HG02885 (cell line): Measurements from ENCODE around the gene EXOSC5.
"Not testable (repeated sequence)": the region's sequence is repeated elsewhere in the genome, so short reads cannot be mapped to it uniquely, and the experiment has no call there.

Experiments
- ATAC-seq: cut with Tn5 transposase; IDR thresholded peaks from one replicate; pipeline ENCODE4 v1.9.1; 2021; ENCODE audit warnings: mild to moderate bottlenecking; ENCODE audit not compliant: unreplicated experiment, poor library complexity

EXOSC5 gene

GRCh38 chr19:41397086-41398049 lies at the start of gene EXOSC5, which contains the start of gene BCKDHA:
Gene EXOSC5, minus strand, starts transcription at chr19:41397359. Its CDS starts 31 bp downstream, at chr19:41397328.
Gene BCKDHA, plus strand, starts transcription at chr19:41397818. Its CDS starts 10 bp downstream, at chr19:41397828.
- peak; percentile 89 for ATAC-seq

DNA sequence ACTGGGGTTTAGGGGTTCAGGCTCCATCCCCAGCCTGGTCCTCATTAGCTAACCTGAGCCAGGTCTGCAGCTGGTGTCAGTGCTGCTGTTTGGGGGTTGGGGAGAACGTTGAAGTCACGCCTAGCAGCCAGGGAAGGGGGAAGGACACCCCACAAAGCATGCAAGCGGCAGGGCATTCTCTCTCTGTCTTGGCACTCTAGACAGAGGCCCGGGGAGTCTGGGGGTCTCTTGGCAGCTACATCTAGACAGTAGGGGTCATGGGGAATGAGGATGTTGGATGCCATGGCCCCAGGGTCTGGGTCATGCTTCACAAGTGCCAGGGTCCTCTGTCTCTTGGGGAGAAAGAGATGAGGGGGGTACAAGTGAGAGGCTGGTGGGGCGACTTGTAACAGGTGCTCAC lies 48.4 kb upstream of the EXOSC5 start:
- no peak for ATAC-seq

- no peak for ATAC-seq
Observed at GRCh38 chr19:41443813-41444455, 46.8 kb upstream of the EXOSC5 start.

DNA sequence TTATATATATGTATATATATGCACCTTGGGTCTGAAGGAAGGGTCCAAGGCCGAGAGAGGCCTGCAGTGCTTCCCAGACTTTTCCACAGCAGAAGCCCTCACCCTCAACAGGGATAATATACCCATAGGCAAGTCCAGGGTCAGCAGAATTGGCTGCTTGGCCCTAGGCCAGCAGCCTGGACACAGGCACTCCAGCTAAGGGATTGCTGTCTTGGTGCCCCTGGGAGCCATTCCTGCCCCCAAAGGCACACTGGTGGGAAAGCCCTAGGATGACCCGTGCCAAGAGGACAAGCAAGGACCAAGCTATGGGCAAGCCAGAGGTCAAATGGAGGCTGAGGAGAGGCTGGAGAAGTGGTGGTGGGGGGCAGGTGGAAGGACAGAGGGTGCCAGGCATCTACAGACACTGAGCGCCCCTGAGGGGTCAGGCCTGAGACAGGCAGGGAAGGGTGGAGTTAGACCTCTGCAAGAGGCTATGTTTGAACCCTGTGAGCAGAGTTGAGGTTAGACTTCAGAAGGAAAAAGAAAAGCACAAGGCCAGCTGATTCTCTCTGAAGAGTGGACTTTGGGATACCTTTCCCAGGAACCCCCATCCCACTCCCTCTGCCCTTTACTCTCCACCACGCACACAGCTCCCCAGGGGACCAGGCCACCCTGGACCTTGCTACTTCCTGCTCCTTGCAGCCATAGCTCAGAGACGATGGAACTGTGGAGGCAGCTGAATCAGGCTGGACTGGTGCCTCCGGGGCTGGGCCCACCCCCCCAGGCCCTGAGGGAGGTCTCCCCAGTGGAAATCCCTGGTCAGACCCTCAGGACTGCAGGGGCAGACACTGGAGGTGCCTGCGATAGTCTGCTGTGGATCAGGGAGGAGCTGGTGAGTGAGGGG lies 45.6 kb upstream of the EXOSC5 start, which contains the start of gene ERICH4:
Gene ERICH4, plus strand, starts transcription at position 684 of the 883 bp plus-strand sequence. Its CDS starts 14 bp downstream, at position 698.
- no peak for ATAC-seq

- no peak for ATAC-seq
Observed at GRCh38 chr19:41441321-41441945, 44.3 kb upstream of the EXOSC5 start.

DNA sequence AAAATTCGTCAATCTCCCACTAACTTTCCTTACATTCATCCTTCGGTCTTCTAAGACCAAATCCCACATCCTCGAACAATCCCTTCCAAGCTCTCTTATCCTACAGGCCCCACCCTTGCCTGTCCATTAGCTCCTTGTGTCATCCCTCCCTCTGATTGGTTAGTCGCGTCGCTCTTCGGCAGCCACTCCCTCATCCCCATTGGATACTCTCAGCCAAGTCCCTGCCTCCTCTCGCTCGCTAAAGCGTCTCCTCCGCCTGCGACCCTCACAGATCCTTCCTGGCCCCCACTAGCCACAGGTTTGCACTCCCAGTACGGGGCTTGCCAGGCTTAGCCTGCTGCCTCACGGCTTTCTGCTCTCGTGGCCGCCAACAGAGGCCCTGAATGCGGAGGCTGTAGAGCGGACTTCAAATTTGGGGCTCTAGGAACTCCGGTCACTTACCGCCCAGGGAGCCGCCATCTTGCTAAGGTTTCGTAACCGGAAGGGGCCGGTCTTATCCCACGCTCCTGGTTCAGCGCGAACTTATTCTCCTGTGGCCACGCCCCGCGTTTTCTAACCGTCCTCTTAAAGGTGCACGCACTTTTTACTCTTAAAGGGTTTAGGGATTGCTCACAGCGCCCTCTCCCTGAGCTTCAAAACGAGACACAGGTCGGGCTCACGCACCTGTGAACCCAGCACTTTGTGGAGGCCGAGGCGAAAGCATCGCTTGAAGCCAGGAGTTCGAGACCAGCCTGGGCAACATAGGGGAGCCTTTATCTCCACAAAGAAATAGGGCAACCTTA lies 42.5 kb upstream of the EXOSC5 start, which contains the start of gene DMAC2:
Gene DMAC2, minus strand, starts transcription at position 472 of the 782 bp plus-strand sequence. Its CDS starts 13 bp downstream, at position 459.
- peak; percentile 94 for ATAC-seq

GRCh38 chr19:41437944-41438574 lies 40.9 kb upstream of the EXOSC5 start:
- ATAC-seq, result no peak

DNA sequence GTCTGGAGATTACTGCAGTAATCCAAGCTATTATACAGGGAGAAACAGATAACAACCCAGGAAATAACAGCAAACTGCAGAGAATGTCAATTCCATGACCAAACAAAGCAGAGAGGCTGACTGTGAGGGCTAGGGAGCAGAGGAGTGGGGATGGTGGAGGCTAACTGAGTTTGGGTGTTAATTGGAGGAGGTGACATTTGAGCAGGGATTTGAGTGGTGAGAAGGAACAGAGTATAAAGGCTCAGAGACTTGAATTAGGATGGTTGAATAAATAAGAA lies 39.5 kb upstream of the EXOSC5 start:
- no peak for ATAC-seq

GRCh38 chr19:41435936-41436673 lies 38.9 kb upstream of the EXOSC5 start:
- ATAC-seq, result no peak

GRCh38 chr19:41435376-41435775 lies 38.2 kb upstream of the EXOSC5 start:
- not testable (repeated sequence) for ATAC-seq

GRCh38 chr19:41434450-41434849 lies 37.3 kb upstream of the EXOSC5 start:
- no peak for ATAC-seq

DNA sequence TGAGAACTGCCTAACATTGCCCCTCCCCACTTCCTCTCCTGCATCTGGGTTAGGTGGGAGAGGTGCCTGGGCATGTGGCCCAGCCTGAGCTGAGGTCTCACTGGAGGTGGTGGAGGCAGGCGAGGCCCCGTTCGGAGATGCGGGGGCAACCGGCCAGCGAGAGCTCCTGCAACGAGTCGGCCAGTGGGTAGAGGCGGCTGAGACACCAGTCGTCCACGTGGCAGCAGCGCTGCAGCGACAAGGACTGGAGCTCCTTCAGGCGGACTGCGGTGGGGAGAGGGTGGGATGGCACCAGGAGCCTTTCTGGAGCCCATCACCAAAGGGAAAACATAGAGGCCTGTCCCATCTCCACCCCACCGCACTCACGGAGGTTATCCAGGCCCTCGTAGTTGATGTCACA lies 36.0 kb upstream of the EXOSC5 start:
- no peak for ATAC-seq

GRCh38 chr19:41431426-41432386 lies 34.5 kb upstream of the EXOSC5 start:
- no peak for ATAC-seq

DNA sequence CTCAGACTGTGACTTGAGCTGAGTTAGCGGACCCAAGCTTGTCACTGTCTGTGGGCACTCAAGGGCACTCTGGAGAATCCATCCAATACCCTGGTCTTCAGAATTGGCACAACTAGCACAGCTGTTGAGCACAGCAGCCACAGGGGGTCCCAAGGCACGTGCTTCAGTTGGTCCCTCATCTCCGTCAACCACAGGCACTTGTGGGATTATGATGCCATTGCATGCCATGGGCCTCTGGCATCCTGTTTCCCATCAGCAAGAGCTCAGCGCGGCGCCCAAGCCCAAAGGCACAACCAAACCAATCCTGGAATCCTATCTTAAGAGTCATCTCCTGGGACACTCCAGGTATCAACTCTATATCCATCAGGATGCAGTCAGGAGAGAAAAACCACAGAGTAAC lies 33.8 kb upstream of the EXOSC5 start:
- no peak for ATAC-seq

- no peak for ATAC-seq
Observed at GRCh38 chr19:41428481-41428859, 31.3 kb upstream of the EXOSC5 start.

DNA sequence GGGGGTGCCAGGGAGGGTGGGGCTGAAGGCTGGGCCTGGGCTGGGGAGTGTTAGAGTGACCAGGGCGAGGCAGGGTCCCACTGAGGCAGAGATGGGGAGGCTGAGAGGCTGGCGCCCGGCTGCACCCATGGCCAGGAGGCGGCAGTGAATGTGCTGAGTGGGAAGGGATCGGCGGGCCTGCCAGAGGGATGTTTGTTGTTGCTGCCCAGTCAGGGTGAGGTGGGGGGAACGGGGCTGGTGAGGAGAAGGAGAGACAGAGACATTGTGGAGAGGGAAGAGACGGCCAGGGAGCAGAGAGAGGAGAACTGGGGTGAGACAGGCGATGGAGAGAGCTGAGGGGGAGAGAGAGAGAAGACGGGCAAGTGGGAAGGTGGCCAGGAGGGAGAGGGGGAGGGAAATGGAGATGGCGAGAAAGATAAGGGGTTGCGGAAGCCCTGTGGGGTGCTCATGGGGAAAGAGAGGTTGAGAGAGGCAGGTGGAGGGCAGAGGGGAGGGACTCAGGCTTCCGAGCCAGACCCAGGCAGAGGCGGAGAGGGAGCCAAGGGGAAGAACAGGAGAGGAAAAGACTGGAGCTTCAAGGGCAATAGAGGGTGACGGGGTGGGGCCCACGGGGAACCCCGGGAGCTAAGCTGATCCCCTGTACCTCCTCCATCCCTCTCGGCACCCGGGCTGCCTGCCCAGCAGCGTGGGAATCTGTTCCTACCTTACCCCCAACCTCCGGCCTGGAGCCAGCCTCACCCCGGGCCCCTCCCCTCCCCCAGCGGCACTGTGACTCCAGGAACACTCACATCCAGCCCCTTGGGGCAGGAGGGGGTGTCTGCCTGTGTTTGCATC lies 30.7 kb upstream of the EXOSC5 start:
- no peak for ATAC-seq
